ENCODE results near the gene PROSER1.
"Not testable (repeated sequence)": the region's sequence is repeated elsewhere in the genome, so short reads cannot be mapped to it uniquely, and the experiment has no call there.

The PROSER1 gene

DNA sequence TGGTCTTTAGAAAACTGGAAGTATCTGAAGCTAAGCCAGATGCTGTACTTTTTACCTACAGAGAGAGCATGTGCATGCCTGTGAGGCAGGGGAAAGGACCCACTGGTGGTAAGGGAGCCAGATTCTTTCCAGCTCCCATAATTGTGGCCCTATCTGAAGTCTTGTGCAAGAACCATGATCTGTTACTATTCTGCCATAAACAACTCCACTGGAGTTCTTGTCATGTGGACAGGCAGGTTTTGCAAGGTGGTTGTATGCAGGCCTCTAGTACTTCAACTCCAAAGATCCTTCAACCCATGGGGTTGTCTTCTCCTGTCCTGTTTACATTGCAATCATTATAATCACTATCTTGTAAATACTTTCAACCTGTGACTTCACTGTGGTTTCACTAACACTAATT, 14.1 kb downstream of the PROSER1 start:
- no peak for DNase-seq

DNA sequence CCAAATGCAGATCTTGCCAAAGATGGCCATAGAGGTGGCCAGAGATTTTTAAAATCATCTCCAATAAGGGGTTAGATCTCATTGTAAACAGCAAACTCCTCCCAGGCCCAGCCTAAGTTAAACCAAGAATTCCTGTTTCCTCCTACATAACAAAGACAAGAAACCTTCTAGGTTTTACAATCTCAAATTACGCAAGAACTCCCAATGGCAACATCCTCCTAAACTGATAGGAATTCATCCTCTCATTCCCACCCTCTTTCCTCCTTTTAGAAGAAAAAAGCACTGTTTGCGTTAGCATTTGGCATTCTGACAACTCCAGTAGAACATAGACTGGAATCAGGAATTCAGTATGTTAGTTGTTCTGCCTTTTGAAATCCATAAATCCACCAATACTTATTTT, 14.6 kb downstream of the PROSER1 start:
- no peak for DNase-seq

DNA sequence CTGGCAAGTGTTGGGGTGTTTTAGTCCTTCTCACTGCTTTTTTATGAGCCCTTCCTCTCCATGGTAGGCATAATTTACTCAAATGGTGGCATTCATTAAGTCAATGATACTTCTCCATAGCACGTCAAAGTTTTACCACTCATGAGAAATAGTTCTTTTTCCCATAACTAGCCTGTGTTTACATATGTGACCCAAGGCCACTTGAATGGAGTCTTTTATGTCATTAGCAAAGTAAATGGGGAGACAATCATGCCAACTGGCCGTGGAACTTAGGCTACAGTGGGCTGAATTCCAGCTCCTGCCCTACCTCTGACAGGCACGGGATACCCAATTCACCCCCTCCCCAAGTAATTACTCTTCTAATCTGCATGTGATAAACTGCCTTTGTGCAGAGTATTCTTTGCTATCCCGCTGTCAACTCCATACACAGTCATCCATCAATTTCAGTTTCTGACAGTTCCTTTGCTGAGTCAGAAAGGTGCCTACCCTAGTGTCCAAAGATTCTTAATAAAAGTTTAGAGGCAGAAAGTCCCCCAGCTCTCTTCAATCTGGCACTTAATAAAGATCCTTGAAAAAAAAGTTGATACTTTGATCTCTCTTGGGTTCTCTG, 16.9 kb downstream of the PROSER1 start:
- no peak for DNase-seq

GRCh38 chr13:39016787-39017186, 21.1 kb downstream of the PROSER1 start:
- no peak for DNase-seq

GRCh38 chr13:39016087-39016486, 21.8 kb downstream of the PROSER1 start:
- no peak for DNase-seq

DNA sequence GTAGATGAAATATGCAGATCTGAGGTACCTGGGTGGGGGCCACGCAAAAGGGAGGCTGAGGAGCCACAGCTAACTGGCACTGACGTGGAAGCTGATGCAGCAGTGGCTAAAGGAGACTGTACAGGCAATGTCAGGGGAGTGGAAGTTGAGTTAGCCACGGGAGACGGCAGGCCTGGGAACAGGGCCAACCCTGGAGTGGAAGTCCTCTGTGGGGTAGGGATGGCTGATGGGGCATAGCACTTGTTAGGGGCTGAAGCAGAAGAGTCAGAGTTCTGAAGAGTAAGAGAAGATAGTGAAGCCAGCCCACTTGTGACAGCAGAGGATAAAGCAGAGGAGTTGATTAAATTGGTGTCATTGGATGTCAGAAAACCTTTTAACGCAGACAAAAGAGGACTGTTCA, 24.4 kb downstream of the PROSER1 start:
- no peak for DNase-seq

DNA sequence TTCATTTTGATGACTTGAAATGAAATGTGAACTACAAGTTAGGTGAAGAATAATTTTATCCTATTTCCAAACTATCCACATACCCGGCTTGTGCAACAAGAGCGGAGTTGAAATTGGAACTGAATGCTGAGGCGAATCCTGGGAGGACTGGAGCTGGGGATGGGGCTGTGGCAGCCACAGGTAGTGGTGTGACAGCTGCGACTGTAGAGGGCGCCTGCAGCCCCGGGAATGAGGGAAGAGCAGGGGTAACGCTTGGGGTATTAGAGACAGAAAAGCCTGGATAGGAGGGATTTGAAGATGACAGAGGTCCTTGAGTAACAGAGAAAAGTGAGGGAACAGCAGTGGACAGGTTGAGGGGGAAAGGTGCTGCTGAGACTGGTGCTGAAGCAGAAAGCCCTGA, 25.3 kb downstream of the PROSER1 start:
- no peak for DNase-seq

- not testable (repeated sequence) for DNase-seq
Observed at GRCh38 chr13:39006371-39007111, 31.3 kb downstream of the PROSER1 start.

- DNase-seq = no peak
Observed at GRCh38 chr13:38998739-38999138, 39.1 kb downstream of the PROSER1 start.

GRCh38 chr13:38993381-38993780, 44.5 kb downstream of the PROSER1 start:
- DNase-seq = no peak

DNA sequence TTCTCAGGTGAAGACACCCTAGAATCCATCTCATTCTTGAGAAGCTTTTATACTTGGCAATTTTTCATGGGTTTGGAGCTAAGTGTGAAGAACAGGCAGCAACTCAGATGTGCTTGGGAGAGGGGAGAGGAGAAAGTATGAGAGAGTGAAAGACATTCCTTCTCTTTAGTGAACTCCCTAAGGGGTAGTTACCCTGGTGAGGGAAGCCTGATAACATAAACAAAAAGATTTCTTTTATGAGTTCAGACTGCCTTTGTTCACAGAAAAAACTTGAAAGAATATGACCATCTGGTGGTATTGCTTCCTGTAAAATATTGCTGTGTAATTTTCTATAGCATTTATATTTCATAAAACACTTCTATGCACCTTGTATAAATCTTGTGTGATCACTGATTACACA, 47.2 kb downstream of the PROSER1 start, which contains the start of gene STOML3:
STOML3 (minus strand) TSS at position 139 of the 400 bp plus-strand sequence; CDS start at position 29, 110 bp downstream.
- DNase-seq = no peak

DNA sequence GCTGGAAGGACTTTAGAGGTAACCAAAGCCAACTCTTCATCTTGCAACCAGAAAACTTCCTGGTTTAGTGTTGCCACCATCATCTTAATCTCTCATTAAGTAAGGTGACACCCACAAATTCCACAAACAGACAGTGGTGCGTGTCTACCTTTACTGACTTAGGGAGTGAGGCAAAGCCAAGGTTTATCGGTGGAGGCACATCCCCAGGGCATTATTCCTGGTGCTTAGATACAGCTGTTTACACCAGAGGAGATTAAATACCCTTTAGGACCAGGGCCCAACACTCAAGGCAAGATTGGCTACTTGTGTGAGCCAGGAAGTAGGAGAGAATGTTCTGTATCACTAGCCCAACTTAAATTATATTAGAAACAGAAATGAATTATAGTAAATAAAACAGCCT, 56.8 kb downstream of the PROSER1 start:
- no peak for DNase-seq

DNA sequence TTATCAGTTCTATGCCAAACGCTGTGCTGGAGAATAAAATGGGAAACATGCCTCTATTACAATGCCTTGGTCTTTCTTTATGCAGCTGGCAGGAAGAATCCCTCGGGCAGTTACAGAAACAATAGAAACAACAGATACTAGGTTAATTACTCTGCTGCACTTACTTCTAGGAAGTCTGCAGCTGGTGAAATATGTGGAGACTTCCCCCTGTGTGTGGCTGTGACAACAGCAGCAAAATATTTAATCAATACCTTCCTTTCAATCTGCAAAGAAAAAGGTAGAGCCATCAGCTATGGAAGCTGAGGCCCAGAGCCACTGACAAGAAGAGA, 57.2 kb downstream of the PROSER1 start:
- DNase-seq = no peak

GRCh38 chr13:38979891-38980749, 57.8 kb downstream of the PROSER1 start:
- DNase-seq = no peak

DNA sequence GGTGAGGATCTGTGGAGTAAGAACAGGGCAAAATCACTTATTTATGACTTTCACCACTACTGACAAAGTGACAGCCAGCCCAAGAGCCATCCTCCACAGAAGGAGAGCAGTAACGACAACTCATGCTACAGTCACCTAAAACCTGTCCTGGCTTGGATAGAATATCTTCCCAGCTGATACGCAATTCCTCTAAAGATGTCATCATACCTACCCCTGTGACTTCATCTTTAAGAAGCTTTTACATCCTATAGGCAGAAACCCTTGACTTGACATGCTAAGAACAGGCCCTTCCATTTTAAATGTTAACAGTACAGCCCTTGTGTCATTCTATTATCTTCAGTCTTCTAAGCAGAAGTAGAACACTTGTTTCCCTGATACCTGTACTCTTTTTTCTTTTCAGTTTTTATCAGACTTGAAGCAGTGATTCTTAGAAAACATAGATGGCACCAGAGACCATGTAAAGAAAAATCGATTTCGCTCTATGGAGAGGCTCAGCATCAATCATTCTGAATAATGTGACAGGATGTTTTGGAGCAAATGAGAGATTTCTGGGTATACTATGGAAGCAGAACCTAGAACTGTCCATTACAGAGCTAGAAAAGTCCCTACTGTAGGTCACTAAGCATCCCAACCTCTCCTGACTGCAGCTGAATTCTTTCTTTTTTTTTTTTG, 67.4 kb downstream of the PROSER1 start:
- DNase-seq = no peak

DNA sequence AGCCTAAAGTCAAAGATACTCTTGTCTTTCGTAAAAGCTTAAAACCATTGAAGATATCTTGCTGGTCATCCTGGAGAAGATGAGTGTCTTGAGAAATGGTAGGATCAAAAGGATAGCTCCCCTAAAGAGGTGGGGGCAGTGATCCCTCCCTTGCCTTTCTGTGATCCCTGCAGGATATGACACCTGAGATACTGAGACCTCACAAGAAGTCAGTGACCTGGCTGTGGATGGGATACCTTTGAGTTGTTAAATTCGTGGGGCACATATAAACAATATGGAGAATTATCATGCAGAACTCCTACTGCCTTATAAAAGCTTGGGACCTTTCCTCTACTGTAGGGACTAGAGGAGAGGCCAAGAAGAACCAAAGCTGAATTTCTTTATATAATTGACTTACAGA, 68.7 kb downstream of the PROSER1 start:
- DNase-seq = no peak

GRCh38 chr13:38967446-38967845, 70.4 kb downstream of the PROSER1 start:
- no peak for DNase-seq

GRCh38 chr13:38965281-38965680, 72.6 kb downstream of the PROSER1 start:
- no peak for DNase-seq

- no peak for DNase-seq
Observed at GRCh38 chr13:38960175-38960574, 77.7 kb downstream of the PROSER1 start.
